GM10847 (cell line): ENCODE data around the gene VPS9D1.

Source experiments
- POLR2A ChIP-seq: IDR thresholded peaks from 2 replicates; pipeline ENCODE4 v1.6.1; 2011; ENCODE audit not compliant: insufficient read length; ENCODE audit errors: extremely low read depth

Gene VPS9D1

DNA sequence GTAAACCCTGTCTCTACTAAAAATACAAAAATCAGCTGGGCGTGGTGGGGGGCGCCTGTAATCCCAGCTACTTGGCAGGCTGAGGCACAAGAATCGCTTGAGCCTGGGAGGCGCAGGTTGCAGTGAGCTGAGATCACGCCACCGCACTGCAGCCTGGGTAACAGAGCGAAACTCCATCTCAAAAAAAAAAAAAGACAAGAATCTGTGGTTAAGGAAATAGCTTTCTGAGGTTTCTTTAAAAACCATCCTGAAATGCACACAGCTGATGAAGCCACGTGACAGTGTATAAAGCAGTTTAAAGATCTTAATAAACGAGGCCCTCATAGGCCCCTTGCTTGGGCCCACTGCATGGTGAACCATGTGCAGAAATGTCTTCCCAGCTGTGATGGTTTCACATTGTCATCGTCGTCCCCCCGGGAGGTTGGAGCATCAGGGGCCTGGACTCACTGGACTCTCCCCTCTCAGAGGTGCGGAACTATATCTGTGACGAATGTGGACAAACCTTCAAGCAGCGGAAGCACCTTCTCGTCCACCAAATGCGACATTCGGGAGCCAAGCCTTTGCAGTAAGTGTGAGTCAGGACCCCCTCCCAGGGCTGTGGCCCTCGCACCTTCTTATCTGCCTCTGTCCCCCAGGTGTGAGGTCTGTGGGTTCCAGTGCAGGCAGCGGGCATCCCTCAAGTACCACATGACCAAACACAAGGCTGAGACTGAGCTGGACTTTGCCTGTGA lies 16.8 kb upstream of the VPS9D1 start:
- TF ChIP-seq POLR2A: no peak

DNA sequence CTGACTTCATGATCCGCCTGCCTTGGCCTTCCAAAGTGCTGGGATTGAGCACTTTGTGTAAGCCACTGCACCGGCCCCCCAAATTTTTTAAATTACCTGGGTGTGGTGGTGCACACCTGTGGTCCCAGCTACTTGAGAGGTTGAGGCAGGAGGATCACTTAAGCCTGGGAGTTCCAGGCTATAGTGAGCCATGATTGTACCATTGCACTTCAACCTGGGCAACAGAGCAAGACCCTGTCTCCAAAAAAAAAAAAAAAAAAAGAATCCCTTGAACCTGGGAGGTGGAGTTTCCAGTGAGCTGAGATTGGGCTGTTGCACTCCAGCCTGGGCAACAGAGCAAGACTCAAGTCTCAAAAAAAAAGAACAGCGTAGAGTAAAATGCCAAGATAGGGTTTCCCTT lies 15.9 kb upstream of the VPS9D1 start:
- no peak for TF ChIP-seq POLR2A

GRCh38 chr16:89733792-89734191 lies 13.1 kb upstream of the VPS9D1 start:
- TF ChIP-seq POLR2A: no peak

GRCh38 chr16:89733322-89733721 lies 12.6 kb upstream of the VPS9D1 start:
- no peak for TF ChIP-seq POLR2A

DNA sequence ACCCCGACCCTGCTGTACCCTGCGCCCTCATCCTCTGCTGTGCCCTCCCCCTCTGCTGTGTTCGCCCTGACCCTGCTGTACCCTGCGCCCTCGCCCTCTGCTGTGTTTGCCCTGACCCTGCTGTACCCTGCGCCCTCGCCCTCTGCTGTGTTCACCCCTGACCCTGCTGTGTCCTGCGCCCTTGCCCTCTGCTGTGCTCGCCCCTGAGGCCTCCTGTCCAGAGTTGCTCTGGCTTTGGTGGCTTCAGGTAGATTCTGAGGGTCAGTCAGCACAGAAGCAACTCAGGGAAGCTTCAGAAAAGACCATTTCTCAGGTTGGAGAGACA lies 12.2 kb upstream of the VPS9D1 start:
- no peak for TF ChIP-seq POLR2A

- TF ChIP-seq POLR2A: no peak
Observed at GRCh38 chr16:89732142-89732917, 11.6 kb upstream of the VPS9D1 start.

DNA sequence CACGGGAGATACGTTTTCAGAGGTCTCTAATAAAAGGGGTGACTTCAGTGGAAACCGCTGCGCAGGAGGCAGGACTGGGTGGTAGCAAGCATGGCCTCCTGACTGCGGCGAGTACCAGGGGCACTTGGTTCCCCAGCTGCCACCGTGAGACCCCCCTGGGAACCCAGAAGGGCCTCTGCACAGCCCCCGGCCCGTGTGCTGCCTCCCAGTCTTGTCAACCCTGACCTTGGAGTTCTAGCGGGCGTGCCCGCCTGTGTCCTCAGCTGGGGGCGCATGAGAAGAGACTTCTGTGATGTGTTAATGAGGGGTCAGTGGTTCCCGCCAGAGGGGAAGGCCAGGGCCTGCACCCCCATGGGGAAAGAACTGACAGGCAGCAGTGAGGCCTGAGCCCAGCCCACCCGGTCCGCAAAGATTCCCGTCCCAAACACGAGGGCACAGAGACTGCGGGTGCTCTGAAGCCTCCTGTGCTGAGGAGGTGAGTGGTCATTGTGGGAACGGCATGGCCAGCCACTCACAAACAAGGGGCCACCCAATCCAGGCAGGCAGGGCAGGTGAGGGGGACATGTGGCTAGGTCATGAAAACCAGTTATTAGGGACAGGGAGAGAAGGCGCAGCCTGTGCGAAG lies 10.0 kb upstream of the VPS9D1 start:
- TF ChIP-seq POLR2A: no peak

- TF ChIP-seq POLR2A: no peak
Observed at GRCh38 chr16:89729863-89730593, 9.3 kb upstream of the VPS9D1 start.

DNA sequence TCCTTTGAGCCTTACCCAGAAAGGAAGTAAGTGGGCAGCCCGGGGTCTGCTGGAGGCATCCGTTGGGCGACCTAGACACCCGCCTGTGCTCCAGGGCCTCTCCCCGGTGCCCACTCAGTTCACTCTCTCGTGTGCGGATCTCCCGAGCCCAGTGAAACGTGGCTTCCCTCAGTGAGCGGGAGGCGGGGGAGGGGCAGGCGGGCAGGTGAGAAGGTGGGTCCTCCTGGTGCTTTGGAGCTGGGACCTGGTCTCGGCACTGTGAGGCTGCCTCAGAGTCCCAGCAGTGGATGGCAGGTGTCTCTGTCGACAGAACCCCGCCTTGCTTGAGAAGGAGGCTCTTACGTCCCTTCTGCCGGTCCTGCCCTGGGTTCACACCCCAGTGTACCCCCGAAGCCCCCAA lies 8.6 kb upstream of the VPS9D1 start:
- TF ChIP-seq POLR2A: no peak

GRCh38 chr16:89727406-89728120 lies 6.9 kb upstream of the VPS9D1 start:
- no peak for TF ChIP-seq POLR2A

GRCh38 chr16:89723279-89724250 lies 2.9 kb upstream of the VPS9D1 start:
- no peak for TF ChIP-seq POLR2A

GRCh38 chr16:89722392-89723278 lies 1.9 kb upstream of the VPS9D1 start:
- no peak for TF ChIP-seq POLR2A
